EL (cell line): ENCODE data around the gene ZNF587.
A peak's percentile ranks its signal among the peaks of the same experiment; 100 is the strongest.
"Not testable (repeated sequence)": the region's sequence is repeated elsewhere in the genome, so short reads cannot be mapped to it uniquely, and the experiment has no call there.

ENCODE experiments used
- DNase-seq: peaks from one replicate; pipeline ENCODE4 v3.0.0-alpha.2; 2016

ZNF587 gene

GRCh38 chr19:57823155-57823554 lies 26.5 kb upstream of the ZNF587 start:
- not testable (repeated sequence) for DNase-seq

- not testable (repeated sequence) for DNase-seq
Measured at GRCh38 chr19:57823608-57824007, 26.1 kb upstream of the ZNF587 start.

- DNase-seq, result no peak
Measured at GRCh38 chr19:57825511-57825910, 24.1 kb upstream of the ZNF587 start.

GRCh38 chr19:57829316-57829715 lies 20.3 kb upstream of the ZNF587 start:
- DNase-seq, result no peak

- DNase-seq, result peak; percentile 83
Measured at GRCh38 chr19:57830071-57830602, 19.5 kb upstream of the ZNF587 start, which contains the start of gene ZNF587B. Gene ZNF587B, plus strand, starts transcription at chr19:57830299. Its CDS starts 230 bp downstream, at chr19:57830529.

- DNase-seq, result not testable (repeated sequence)
Measured at GRCh38 chr19:57836991-57837390, 12.7 kb upstream of the ZNF587 start.

GRCh38 chr19:57838622-57839191 lies 11.0 kb upstream of the ZNF587 start:
- not testable (repeated sequence) for DNase-seq

GRCh38 chr19:57841122-57841763 lies 8.4 kb upstream of the ZNF587 start:
- DNase-seq, result no peak

GRCh38 chr19:57847164-57847563 lies 2.5 kb upstream of the ZNF587 start:
- not testable (repeated sequence) for DNase-seq

- not testable (repeated sequence) for DNase-seq
Measured at GRCh38 chr19:57849162-57849665, 445 bp upstream of the ZNF587 start.

- peak; percentile 53 for DNase-seq
Measured at GRCh38 chr19:57850553-57851017, 926 bp downstream of the ZNF587 start.

- not testable (repeated sequence) for DNase-seq
Measured at GRCh38 chr19:57851812-57852603, 2.3 kb downstream of the ZNF587 start.

- DNase-seq, result not testable (repeated sequence)
Measured at GRCh38 chr19:57854117-57854516, 4.5 kb downstream of the ZNF587 start.

- not testable (repeated sequence) for DNase-seq
Measured at GRCh38 chr19:57862351-57862750, 12.7 kb downstream of the ZNF587 start.

- DNase-seq, result no peak
Measured at GRCh38 chr19:57867868-57868492, 18.3 kb downstream of the ZNF587 start.

- DNase-seq, result not testable (repeated sequence)
Measured at GRCh38 chr19:57869655-57870054, 20.0 kb downstream of the ZNF587 start.

GRCh38 chr19:57870225-57870624 lies 20.6 kb downstream of the ZNF587 start:
- no peak for DNase-seq

GRCh38 chr19:57872450-57872849 lies 22.8 kb downstream of the ZNF587 start:
- no peak for DNase-seq

GRCh38 chr19:57873883-57874799 lies 24.5 kb downstream of the ZNF587 start:
- DNase-seq, result not testable (repeated sequence)

GRCh38 chr19:57886046-57886445 lies 36.4 kb downstream of the ZNF587 start:
- no peak for DNase-seq

- no peak for DNase-seq
Measured at GRCh38 chr19:57887195-57887941, 37.7 kb downstream of the ZNF587 start.
